Esophagus squamous epithelium (tissue), 5 donors: Measurements from ENCODE around the gene ERCC6L2. TPM values are rescaled to one million over a fixed set of nuclear protein-coding genes. Genes with fewer than 3 reads are reported as not detected.

Source experiments
- DNase-seq: peaks from one replicate; lab custom pipeline; 2025; lab: John Stamatoyannopoulos, UW
- H3K27ac ChIP-seq, 4 donors: fragments of 200-600 bp; sonication (generic); one replicate each; pipeline ENCODE4 v1.5.1; 2016 to 2019; ENCODE audit warnings: mild to moderate bottlenecking in 1 of 4
- H3K27me3 ChIP-seq, 4 donors: fragments of 200-600 bp; sonication (generic); 1 replicate in 3 of 4; 2 replicates in 1 of 4; pipeline versions ENCODE4 v1.5.1 to v1.6.0; 2017 to 2021; ENCODE audit warnings: antibody characterized with exemption in 1 of 4
- H3K36me3 ChIP-seq, 3 donors: fragments of 200-600 bp; sonication (generic); one replicate each; pipeline ENCODE4 v1.5.1; 2016 to 2019
- H3K4me1 ChIP-seq, 3 donors: fragments of 200-600 bp; sonication (generic); one replicate each; pipeline ENCODE4 v1.5.1; 2017 to 2019
- H3K4me3 ChIP-seq, 4 donors: fragments of 200-600 bp; sonication (generic); 1 replicate in 3 of 4; 2 replicates in 1 of 4; pipeline ENCODE4 v1.5.1; 2016 to 2019; ENCODE audit warnings: mild to moderate bottlenecking in 2 of 4, moderate library complexity in 1 of 4
- H3K9me3 ChIP-seq, 3 donors: fragments of 200-600 bp; sonication (generic); one replicate each; pipeline ENCODE4 v1.5.1; 2016 to 2019
- POLR2A ChIP-seq, 4 donors: fragments of 450-650 bp; IDR thresholded peaks; one replicate each; pipeline ENCODE4 v1.6.1; 2017; ENCODE audit warnings: antibody characterized with exemption in 4 of 4, mild to moderate bottlenecking in 4 of 4, moderate library complexity in 3 of 4
- WGBS, 2 donors: methylation state at CpG; one replicate each; pipeline ENCODE4 v1.1.5; 2018; 5-methylcytosine and 5-hydroxymethylcytosine counted together
- intact Hi-C: fragments of 100-400 bp; cut with DNase I; formaldehyde crosslinking; loops from one replicate; pipeline ENCODE4 v1.15.0; 2022
- total RNA-seq, 4 donors: library from RNA; depleted of rRNA; stranded (reverse); fragments of >200 nt; gene quantifications; one replicate each; pipeline ENCODE4 v1.1.0, GENCODE V29; 2016
- TF ChIP-seq, protein P1 (sequence below), 6 experiments: fragments of 450-650 bp in 4 of 6; fragments of 200-600 bp in 2 of 6; sonication (generic) in 2 of 6; IDR thresholded peaks; one replicate each; pipeline ENCODE4 v1.5.1; 2016 to 2019; ENCODE audit warnings: antibody characterized with exemption in 6 of 6, mild to moderate bottlenecking in 4 of 6, moderate library complexity in 4 of 6
- donor health status: DM: yes; HTN: yes; CAD: no.

Gene ERCC6L2
- total RNA-seq, 4 donors from 2014 or later: 32.7 to 70.8 (median 34.0) TPM

DNA sequence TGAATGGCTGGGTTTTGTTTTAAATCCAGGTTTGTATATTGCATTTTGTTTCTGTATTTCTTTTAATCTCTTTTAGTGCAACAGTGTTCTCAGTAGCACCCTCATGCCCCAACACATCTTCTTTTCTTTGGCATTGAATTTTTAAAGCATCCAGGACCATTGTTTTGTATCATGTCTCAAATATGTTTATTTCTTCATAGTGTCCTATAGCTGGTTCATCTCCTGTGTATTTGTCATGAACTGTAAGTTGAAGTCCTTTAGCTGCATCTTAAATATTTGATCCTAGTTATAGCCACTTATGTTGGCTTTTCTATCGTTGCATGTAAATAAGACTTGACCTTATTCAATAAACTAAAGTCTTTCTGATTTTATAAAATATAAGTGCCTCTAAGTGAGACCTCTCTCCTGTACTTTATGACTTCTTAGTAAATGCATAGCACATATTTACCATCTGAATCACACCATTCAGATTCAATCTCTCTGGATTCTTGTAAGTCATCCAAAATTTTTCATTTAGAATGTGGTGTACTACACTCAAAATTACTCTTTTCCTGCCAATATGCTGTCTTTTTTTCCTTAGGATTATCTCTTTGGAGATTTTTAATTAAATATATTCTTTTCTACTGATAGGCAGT, 21.0 kb upstream of the ERCC6L2 start:
- intact Hi-C loops: no loop called here
- Histone ChIP-seq H3K4me1 (peaks cover 0 to 17% (median 12%) of the 10 kb centered on the region in 3 donors), H3K36me3 (peaks cover 0 to 6% (median 0%) of the 10 kb centered on the region in 3 donors), H3K4me3 (no peak overlapping the region), H3K27me3 (no peaks in the 10 kb centered on the region), H3K9me3 (no peaks in the 10 kb centered on the region), H3K27ac (no peak overlapping the region)
- no peak for DNase-seq
- TF ChIP-seq, protein P1, sequence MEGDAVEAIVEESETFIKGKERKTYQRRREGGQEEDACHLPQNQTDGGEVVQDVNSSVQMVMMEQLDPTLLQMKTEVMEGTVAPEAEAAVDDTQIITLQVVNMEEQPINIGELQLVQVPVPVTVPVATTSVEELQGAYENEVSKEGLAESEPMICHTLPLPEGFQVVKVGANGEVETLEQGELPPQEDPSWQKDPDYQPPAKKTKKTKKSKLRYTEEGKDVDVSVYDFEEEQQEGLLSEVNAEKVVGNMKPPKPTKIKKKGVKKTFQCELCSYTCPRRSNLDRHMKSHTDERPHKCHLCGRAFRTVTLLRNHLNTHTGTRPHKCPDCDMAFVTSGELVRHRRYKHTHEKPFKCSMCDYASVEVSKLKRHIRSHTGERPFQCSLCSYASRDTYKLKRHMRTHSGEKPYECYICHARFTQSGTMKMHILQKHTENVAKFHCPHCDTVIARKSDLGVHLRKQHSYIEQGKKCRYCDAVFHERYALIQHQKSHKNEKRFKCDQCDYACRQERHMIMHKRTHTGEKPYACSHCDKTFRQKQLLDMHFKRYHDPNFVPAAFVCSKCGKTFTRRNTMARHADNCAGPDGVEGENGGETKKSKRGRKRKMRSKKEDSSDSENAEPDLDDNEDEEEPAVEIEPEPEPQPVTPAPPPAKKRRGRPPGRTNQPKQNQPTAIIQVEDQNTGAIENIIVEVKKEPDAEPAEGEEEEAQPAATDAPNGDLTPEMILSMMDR (IDR thresholded peaks at IDR 0.05): no peak
- TF ChIP-seq POLR2A (IDR thresholded peaks at IDR 0.05): no peak
- 26 to 35% methylated on average over 1 of the region's 1 CpG for WGBS, 2 donors

DNA sequence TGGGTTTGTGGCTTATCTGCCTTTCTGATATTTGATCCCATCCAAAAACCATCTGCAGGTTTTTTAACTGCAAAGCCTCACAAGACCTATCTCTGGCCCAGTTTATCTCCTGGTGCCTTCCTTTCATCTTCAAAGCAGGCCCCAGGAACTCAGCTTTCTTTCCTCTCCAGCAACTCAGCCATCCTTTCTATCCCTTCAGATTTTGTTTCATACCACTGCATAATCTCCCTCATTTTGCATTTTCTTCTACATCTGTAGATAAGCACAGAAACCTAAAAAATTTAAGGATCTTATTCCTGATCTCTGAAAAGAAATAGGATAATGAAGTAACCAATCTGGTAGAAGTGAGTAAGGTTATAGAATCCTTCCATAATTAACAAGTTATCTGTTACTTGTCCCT, 19.5 kb upstream of the ERCC6L2 start:
- intact Hi-C loops: no loop called here
- Histone ChIP-seq H3K4me1 (peaks cover 0 to 17% (median 12%) of the 10 kb centered on the region in 3 donors), H3K27ac (no peak overlapping the region), H3K4me3 (no peak overlapping the region), H3K36me3 (no peaks in the 10 kb centered on the region), H3K9me3 (no peaks in the 10 kb centered on the region), H3K27me3 (no peaks in the 10 kb centered on the region)
- DNase-seq: no peak
- TF ChIP-seq POLR2A (IDR thresholded peaks at IDR 0.05): no peak
- TF ChIP-seq, protein P1 (IDR thresholded peaks at IDR 0.05): no peak

DNA sequence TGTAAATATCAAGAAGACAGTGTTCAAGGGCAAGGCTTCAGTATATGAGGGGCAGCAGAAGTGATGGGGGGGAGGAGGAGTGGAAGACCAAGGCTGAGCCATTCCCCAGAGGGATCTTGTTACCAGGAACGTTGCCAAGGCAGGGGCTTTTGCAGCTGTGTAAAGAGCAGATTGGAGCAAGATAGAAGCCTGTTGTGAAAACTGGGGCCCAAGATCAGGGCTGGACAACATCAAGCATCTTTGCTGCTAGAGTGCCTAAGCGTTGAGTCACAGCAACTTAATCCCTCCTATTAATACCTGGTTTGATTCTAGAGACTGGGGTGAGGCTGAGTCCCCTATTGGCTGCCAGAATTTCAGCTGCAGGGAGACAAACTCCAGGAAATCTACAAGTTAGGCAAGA, 18.4 kb upstream of the ERCC6L2 start:
- H3K9me3 ChIP-seq: no peaks in the 10 kb centered on the region
- H3K27me3 ChIP-seq: no peaks in the 10 kb centered on the region
- intact Hi-C loops: no loop called here
- H3K4me1 ChIP-seq: peaks cover 0 to 17% (median 10%) of the 10 kb centered on the region in 3 donors
- H3K27ac ChIP-seq: no peak overlapping the region
- no peaks in the 10 kb centered on the region for H3K36me3 ChIP-seq
- H3K4me3 ChIP-seq: no peak overlapping the region
- DNase-seq: no peak
- WGBS, 2 donors: 15 to 25% methylated on average over 2 of the region's 2 CpGs
- no peak for TF ChIP-seq POLR2A (IDR thresholded peaks at IDR 0.05)
- TF ChIP-seq, protein P1 (IDR thresholded peaks at IDR 0.05): no peak

DNA sequence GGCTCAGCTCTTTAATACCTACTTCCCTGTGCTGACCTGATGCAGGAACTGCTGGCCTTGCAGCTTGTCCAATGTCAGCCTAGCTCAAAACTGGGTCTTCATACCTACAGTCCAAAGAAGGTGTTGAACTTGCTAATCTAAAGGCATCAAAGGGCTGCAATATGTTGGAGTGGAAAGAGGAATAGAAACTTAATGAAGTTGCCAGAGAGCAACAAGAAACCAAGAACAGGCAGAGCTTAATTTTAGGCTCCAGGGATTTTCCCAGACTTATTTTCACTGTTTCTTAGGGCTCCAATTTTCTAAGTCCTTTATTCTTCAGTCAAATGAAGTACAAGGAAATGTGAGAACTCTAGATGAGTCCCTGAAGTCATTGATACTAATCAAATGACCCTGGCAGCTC, 17.6 kb upstream of the ERCC6L2 start:
- intact Hi-C loops: no loop called here
- H3K27ac ChIP-seq: no peak overlapping the region
- no peak for TF ChIP-seq POLR2A (IDR thresholded peaks at IDR 0.05)
- TF ChIP-seq, protein P1 (IDR thresholded peaks at IDR 0.05): no peak
- H3K27me3 ChIP-seq: no peaks in the 10 kb centered on the region
- H3K4me3 ChIP-seq: no peak overlapping the region
- DNase-seq: no peak
- H3K36me3 ChIP-seq: no peaks in the 10 kb centered on the region
- peaks cover 0 to 7% (median 6%) of the 10 kb centered on the region in 3 donors for H3K9me3 ChIP-seq
- peaks cover 0 to 17% (median 10%) of the 10 kb centered on the region in 3 donors for H3K4me1 ChIP-seq

DNA sequence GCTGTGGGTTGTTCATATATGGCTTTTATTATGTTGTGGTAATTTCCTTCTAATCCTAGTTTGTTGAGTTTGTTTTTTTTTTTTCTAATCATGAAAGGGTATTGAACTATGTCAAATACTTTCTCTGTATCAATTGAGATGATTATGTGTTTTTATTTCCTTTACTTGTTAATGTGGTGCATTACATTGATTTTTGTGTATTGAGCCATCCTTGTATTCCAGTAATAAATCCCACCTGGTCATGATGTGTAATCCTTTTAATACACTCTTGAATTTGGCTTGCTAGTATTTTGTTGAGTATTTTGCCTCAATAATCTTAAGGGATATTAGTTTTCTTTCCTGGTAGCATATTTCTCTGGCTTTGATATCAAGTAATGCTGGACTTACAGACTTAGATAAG, 13.1 kb upstream of the ERCC6L2 start:
- H3K4me1 ChIP-seq: peaks cover 0 to 10% (median 4%) of the 10 kb centered on the region in 3 donors
- H3K4me3 ChIP-seq: no peak overlapping the region
- no peak for DNase-seq
- TF ChIP-seq POLR2A (IDR thresholded peaks at IDR 0.05): no peak
- TF ChIP-seq, protein P1 (IDR thresholded peaks at IDR 0.05): no peak
- intact Hi-C loops: no loop called here
- H3K27ac ChIP-seq: no peak overlapping the region
- H3K9me3 ChIP-seq: peaks cover 0 to 8% (median 7%) of the 10 kb centered on the region in 3 donors
- H3K36me3 ChIP-seq: no peaks in the 10 kb centered on the region
- H3K27me3 ChIP-seq: no peaks in the 10 kb centered on the region
